ENCODE measurements around the gene GPR78.

DNA sequence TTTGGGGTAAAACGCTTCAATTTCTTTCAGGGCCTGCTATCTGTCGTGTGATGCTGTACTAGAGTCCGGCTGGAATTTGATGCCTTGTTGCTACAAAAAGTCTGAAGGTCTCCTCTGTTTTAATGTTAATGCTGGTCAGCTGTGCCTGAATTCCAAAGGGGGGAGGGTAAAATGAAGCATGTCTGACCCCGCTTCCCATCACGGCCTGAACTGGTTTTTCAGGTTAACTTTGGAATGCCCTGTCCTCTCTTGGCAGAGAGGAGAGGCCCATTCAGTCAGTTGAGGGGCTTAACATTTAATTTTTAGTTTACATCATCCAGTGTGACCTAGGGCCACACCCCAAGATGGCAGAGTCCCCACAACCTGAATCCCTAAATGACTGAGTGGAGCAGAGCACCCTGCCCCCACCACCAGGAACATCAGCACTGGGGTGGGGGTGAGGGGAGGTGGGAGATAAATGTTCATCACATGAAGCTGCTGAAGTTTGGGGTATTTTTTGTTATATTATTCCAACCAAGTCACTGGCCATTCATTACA lies 47.9 kb upstream of the GPR78 start:
- no peak for TF ChIP-seq EZH2 (IDR thresholded peaks at IDR 0.05; ENCODE audit: borderline replicate concordance, low read depth, low read length, severe bottlenecking)
- TF ChIP-seq, protein P1, sequence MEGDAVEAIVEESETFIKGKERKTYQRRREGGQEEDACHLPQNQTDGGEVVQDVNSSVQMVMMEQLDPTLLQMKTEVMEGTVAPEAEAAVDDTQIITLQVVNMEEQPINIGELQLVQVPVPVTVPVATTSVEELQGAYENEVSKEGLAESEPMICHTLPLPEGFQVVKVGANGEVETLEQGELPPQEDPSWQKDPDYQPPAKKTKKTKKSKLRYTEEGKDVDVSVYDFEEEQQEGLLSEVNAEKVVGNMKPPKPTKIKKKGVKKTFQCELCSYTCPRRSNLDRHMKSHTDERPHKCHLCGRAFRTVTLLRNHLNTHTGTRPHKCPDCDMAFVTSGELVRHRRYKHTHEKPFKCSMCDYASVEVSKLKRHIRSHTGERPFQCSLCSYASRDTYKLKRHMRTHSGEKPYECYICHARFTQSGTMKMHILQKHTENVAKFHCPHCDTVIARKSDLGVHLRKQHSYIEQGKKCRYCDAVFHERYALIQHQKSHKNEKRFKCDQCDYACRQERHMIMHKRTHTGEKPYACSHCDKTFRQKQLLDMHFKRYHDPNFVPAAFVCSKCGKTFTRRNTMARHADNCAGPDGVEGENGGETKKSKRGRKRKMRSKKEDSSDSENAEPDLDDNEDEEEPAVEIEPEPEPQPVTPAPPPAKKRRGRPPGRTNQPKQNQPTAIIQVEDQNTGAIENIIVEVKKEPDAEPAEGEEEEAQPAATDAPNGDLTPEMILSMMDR (IDR thresholded peaks at IDR 0.05; ENCODE audit: borderline replicate concordance, extremely low read depth, low read length, poor library complexity, severe bottlenecking), result no peak

Data from DND-41 (cell line).